ENCODE results near the gene SLU7.

SLU7 gene

DNA sequence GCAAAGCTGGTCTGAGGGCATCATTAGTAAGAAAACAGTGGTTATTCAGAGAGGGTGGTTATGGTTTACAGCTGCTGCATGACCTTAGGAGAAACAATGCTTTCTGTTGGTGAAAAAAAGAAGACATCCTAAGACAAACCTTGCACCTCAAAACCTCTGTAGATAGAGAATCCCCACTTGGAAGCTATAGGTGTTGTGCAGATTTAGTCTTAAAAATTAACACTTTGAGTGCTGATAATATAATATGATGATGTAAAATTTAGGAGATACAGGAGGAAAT, 1.4 kb upstream of the SLU7 start:
- no peak for FAIRE-seq
- DNase-seq (ENCODE audit: insufficient read length, low spot score) = no peak

DNA sequence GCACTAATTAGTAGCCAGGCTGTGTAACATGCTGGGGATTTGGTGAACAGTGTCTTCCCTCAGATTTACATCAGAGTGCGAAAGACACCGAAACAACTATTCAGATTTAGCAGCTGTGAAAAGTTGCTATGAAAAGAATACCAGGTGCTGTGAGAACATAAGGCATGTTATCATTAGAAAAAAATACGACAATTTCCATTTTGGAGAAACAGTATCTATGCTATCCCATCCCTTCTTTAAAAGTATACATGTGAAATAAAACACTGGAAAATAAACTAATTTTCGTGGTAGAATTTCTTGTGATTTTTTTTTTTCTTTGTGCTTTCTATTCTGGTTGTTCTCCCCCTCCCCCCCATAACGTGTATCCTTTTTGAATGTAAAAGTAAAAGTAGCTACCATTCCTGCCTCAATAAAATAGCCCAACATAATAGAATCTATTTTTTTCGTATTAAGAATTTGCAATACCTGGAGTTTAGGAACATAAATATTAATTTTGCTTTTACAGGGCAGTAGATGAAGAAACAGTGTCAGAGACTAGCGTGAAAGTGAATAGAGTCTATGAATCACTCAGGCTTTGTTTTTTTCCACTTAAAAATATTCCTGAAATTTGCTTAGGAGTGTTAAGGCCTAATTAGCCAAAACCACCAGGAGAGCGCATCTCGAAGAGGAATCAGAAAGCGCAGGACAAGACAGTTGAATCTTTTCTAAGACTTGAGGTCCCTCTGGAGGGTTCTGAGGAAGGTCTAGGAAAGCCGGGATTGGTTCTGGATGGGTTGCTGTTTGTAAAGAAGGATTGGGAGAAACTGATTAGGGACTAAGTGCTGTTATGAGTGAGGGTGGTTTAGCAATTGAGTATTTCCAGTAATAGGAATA, 813 bp upstream of the SLU7 start:
- FAIRE-seq = no peak

DNA sequence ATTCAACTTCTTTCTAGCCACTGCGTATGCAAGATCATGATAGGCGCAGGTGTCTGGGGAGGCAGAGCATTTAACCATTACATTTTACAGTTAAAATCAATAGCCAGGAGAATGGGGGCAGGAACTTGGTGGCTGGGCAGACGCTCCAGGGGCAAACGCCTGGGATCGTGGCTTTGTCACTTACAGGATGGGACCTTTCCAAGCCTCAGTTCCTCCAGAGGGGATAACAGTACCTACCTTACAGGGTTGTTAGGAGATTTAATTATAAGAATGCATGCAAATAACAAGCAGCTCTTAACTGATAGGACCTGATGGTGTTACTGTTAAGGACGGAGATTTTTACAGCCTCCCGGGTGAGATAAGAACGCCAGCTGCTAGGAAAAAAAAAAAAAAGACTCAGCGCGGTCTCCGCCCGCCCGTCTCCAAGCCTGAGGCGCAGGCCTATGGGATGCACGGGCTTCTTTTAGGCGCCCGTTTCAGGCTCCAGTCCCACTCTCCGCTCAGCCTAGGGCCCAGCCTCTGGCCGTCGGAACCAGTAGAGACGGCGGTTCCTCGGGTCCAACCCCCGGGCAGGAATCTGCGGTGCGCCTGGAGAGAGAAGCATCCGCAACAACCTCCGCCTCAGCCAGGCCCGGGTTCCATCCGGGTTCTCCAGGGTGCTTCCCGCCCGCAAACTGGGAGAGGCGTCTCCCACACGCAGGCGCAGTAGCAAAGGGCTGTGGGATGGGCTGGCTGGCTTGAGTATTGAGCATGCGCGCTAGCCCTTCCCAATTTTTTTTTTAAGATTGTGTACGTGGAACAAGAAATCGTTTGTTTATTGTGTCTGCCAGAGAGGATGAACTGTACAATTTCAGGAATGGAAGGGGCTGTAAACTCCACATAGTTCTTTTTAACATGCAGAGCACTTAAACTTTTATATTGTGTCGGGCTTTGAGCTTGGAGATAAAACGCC, 19.2 kb downstream of the SLU7 start, which contains the start of gene FAM200C:
Gene FAM200C, minus strand, starts transcription at position 653 of the 952 bp plus-strand sequence. CDS start 4,564 bp downstream, outside the sequence.
- DNase-seq (ENCODE audit: insufficient read length, low spot score) (peak; percentile 97), FAIRE-seq (no peak)

More for the DNA sequence above, 813 bp upstream of the SLU7 start:
- DNase-seq (ENCODE audit: insufficient read length, low spot score) = no peak

DNA sequence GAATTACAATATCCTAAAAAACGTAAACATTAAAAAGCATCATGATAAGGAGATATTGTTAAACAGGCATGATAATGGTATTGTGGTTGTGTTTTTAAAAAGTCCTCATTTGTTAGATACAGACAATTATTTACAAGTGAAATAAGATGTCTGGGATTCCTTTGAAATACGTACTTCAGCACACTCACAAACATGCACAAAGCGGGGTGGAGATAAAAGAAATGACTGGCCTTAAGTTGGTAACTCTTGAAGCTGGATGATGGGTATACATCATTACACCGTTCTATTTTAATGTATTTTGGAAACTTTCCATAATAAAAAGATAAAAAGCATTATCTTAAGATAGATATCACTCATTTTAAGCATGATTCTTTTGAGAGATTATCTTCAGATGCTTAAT, 20.1 kb downstream of the SLU7 start:
- FAIRE-seq = no peak
- DNase-seq (ENCODE audit: insufficient read length, low spot score) = no peak

DNA sequence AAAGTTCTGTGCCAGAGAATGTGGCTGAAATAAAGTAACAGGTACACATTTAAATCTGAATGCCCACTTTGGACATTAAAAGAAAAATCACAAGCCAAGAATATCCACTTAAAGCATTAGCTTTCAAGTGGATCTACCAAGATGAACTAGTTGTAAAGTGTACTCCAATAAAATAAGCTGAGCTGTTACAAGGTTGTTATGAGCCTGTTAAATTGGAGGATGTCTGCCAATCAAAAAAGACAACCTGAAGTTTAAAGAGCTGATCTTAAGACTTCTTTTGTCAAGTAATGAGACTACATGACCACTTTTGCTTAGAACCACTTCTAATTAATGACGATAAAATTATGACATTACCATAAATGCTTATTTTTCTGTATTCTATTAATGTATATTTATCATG, 21.4 kb downstream of the SLU7 start:
- no peak for FAIRE-seq
- DNase-seq (ENCODE audit: insufficient read length, low spot score) = no peak

DNA sequence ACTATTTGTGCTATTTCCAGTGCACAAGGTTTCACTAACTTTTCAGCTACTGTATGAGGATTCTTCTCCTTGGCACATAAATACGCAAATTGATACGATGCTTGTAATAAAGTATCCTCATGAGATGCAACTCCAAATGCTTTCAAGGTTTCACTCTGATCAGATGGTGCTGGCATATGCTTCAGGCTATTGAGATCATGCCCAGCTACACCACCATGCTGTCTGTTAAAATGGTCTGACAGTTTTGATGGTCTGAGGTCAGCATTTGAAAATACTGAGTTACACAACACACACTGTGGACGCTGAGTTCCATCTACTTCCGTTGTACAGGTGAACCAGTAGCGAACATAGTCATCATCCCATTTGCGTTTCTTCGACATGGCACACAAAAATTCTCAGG, 23.8 kb downstream of the SLU7 start:
- no peak for DNase-seq (ENCODE audit: insufficient read length, low spot score)
- FAIRE-seq = peak; percentile 13

DNA sequence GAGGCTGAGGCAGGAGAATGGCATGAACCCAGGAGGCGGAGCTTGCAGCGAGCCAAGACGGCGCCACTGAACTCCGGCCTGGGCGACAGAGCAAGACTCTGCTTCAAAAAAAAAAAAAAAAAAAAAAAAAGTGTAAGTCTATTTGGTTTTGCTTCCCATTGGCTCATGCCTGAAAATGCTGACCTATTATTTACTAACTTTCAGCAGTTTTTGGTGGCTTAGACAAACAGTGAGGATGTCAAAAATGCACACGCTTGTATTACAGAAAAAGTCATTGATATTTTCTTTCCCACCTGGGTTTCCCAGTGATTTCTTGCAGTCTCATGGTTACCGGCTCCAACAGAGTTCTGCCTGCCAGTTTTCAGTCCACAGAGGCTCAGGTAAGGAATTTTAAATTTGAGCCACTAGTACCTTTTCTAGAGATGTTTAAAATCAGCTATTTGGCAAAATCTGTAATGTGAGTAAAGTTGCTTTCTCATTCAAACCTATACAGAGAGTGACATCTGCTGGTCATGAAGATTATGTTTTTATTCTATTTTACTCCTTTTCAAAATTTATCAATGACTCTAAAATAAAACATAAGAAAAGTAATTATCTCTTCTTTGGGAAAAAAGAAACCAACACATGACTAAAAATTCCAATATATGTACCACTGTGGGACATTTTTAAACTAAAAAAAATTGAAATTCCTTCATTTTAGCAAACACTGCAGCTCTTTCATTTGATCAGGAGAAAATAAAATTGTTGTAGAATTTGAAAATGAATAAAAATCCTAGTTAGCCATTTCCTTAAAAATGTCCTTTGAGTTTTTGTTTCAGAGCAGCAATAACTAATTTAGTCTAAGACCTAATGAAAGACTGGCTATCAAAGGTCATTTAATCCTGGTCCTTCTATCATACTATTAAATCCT, 27.8 kb downstream of the SLU7 start:
- DNase-seq (ENCODE audit: insufficient read length, low spot score) (no peak), FAIRE-seq (no peak)

DNA sequence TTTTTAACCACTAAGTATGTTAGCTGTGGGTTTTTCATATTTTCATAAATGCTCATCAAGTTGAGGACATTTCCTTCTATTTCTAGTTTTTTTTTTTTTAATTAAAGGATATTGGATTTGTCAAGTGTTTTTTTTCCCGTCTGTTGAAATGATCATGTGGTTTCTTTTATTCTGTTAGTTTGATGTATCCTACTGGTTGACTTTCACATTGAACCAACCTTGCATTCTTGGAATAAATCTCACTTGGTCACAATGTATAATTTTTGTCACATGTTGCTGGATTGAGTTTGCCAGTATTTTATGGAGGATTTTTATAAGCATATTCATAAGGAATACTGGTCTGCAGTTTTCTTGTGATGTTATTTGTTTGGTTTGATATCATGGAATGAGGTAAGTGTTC, 31.4 kb downstream of the SLU7 start:
- no peak for FAIRE-seq

DNA sequence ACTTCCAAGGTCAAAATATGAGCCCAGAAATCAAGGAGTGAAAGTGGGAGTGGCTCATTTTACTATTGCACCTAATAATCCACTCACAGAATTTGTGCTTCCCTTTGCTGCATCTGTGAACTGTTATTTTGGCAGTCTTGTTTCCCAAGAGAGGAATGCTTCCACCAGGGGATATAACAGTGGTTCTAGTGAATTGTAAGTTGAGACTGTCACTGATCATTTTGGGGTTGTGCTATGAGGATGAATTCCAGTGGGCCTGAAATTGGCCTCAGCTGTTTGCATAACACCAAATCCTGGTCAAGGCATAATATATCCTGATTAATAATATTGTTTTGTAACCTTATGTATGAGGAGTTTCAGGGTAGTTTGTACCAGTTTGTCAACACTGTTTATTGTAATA, 33.4 kb downstream of the SLU7 start:
- DNase-seq (ENCODE audit: insufficient read length, low spot score) = no peak
- no peak for FAIRE-seq

More for the DNA sequence above, 31.4 kb downstream of the SLU7 start:
- no peak for DNase-seq (ENCODE audit: insufficient read length, low spot score)

DNA sequence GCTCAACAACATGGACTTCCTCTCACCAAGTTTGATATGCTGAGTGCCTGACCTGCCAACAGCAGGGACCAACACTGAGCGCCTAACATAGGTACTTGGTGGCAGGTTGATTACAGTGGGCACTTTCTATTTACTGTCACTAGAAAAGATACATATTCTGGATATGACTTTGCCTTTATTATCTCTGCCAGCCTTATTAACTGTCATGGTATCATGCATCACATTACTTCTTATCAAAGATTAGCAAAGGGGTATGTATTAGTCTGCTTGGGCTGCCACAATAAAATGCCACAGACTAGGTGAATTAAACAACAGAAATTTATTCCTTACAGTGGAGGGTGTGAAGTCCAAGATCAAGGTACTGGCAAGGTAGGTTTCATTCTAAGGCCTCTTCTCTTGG, 34.2 kb downstream of the SLU7 start:
- DNase-seq (ENCODE audit: insufficient read length, low spot score) (no peak), FAIRE-seq (no peak)

DNA sequence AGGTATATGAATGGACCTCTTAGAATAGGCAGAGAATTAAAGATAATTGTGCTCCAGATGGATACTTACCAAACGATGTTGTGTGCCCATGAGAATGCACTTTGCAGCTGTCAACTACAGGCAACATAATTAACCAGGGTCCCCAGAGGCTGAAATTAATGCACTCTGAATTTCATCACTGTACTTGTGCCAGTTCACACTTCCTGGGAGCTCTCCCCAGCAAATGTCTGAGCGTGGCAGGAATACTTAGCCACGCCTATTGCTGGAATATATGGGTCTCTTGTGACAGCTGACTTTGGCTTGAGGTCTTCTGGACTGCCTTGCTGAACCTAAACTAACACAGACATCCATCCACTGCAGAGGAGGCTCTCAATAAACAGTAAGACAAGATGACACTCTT, 36.5 kb downstream of the SLU7 start:
- FAIRE-seq = no peak
- DNase-seq (ENCODE audit: insufficient read length, low spot score) = no peak

DNA sequence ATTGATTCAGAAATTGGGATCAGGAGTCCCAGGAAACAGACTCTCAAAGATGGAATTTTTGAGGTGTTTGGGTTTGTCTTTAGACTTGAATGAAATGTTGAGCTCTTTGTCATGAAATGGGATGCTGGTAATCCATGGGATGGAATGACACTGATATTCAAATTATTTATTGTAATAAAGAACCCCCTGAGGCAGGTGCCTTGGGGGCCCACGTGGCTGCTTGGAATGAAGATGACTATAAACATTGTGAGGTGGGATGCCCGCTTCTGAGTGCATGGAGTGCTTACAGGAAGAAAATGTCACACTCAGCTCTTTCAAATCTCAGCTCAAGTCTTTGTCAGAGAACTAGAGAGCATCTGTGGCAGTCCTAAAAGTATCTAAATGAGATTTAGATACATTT, 38.8 kb downstream of the SLU7 start:
- FAIRE-seq = no peak
- no peak for DNase-seq (ENCODE audit: insufficient read length, low spot score)

DNA sequence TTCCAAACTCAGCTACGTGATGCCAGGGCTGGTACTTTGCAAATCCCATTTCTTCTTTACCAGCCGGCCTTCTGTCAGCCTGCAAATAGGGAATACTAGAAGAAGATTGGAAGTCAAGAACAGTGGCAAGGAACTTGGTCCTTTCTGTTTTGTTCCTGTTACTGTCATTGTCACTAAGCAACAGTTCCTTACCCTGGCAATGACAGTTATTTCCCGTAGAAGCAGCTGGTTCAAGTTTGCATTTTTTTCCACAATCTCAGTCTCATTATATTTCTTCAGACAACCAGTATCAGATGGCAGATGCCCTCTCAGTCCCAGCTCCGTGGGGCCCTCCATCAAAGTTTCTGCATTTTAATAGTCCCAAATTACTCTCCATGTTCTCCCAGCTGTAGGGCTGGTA, 39.4 kb downstream of the SLU7 start:
- FAIRE-seq (no peak), DNase-seq (ENCODE audit: insufficient read length, low spot score) (no peak)

DNA sequence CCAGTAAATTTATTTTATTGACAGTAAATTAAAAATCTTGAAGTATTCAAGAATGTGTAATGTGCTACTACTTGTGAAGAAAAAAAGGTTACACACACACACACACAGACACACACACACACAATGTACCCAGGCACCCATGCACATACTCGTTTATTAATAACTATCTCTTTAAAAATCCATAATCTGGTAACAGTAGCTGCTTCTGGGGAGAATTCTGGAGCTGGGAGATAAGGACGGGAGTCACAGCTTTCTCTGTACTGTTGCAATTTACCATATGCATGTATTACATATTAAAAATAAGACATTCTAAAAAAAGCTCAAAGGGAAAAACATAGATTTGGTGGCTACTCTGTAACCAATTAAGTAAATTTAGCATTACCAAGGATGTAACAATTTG, 40.6 kb downstream of the SLU7 start:
- FAIRE-seq = no peak
- no peak for DNase-seq (ENCODE audit: insufficient read length, low spot score)

DNA sequence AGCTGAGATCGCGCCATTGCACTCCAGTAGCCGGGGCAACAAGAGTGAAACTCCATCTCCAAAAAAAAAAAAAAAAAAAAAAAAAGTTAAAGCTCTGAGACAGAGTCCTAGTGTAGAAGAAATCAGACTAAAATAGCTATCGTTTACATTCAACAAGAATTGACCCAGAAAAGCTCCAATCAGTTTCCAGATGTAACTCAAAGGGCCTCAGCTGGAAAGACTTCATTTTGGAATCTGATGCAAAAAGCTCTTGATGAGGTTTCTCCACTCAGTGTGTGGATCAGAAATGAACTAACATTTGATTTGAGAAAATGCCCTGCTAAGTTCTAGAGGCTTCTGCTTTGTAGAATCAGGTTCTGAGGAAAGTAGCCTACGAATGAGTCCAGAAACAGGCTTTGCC, 41.2 kb downstream of the SLU7 start:
- no peak for FAIRE-seq
- DNase-seq (ENCODE audit: insufficient read length, low spot score) = no peak

DNA sequence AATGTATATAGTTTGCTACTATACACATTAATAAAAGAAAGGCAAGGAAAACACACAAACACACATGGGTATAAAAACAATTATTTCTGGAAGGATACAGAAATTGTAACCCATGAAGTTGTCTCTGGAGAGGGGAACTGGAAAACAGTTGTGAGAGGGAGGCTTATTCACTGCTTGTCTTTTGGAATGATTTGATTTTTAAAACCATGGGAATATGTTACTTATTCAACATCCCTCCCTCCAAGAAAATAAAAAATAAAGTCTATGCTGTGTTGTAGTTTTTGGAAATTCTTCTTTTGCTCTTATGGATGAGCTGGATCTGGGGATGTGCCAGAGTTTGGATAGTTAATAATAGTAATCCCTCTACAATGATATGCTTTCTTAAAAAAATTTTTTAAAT, 42.5 kb downstream of the SLU7 start:
- FAIRE-seq (no peak), DNase-seq (ENCODE audit: insufficient read length, low spot score) (no peak)

DNA sequence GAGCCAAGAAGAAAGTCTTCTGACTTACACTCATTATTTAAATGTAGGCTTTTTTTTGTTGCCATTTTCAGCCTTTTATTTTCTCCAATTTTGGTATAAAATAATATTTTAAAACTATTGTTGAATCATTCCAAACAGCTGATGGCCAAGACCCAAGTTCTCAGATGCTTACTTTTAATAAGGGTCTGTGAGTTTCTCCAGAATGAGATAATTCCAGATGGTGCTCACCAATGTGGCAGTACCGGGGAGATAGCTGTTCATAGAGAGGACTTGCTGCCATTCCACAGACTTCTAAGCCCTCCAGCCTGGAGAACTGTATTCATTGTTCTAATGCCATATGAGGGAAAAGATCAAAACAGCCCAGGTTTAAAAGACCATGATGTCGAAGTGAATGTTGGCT, 43.2 kb downstream of the SLU7 start:
- no peak for FAIRE-seq
- DNase-seq (ENCODE audit: insufficient read length, low spot score) = no peak

DNA sequence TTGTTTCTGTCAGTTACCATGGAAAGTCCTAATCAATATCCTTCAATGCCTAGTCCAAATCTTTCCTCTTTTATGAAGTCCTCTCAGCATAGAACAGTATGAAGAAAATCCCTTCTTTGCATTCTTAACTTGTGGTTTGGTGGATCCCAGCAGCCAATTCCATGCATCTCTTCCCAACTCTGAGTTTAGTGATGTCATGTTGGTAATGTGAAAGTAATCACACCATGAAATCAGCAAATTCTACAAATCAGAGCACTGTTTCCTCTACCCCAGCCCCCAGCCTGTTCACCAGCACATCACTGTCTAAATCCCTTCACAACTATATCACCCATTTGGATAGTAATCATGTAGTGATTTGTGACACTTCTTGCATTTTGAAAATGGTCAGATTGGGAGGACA, 43.7 kb downstream of the SLU7 start:
- DNase-seq (ENCODE audit: insufficient read length, low spot score) = no peak
- no peak for FAIRE-seq

DNA sequence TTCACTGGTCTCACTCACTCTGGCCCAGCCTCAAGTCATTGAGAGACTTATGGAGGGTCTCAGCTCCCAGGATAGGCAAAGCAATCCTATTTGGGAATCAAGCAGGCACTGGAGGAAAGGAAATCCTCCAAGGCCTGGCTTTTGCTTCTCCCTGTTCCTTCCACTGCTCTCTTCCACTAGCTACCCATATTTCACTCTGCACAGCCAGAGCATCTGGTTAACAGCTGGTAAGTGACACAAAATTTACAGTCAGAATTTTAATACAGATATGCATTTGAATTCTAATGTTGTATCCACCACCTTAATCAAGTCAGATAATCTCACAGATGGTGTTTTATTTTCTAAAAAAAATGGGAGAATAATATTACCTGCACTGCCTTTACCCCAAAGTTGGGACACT, 47.6 kb downstream of the SLU7 start:
- FAIRE-seq = no peak

DNA sequence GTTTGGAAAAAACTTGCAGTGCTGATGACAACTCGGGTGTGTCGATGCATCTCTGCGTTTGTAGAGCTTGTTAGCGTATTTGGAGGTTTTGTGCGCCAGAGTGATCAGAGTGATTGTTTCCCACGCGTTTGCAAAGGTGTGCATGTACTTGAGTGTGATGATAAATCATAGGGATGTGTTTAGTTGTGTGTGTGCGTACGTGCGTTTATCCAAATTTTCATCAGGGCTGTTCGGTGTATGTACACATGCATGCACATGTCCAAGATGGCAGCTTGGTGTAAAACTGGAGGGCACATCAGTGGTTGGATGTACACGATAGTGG, 48.2 kb downstream of the SLU7 start:
- FAIRE-seq = peak; percentile 77

More for the DNA sequence above, 47.6 kb downstream of the SLU7 start:
- no peak for DNase-seq (ENCODE audit: insufficient read length, low spot score)

More for the DNA sequence above, 48.2 kb downstream of the SLU7 start:
- DNase-seq (ENCODE audit: insufficient read length, low spot score) = no peak

All from HTR-8/SVneo (cell line).